CD4-positive, alpha-beta T cell treated with Interleukin-17A for 4 hours (primary cell): ENCODE results near the gene NIT2.
"Not testable (repeated sequence)": the region's sequence is repeated elsewhere in the genome, so short reads cannot be mapped to it uniquely, and the experiment has no call there.

Experiments used
- DNase-seq: peaks from one replicate; pipeline ENCODE4 v3.0.0-alpha.2; 2020; ENCODE audit warnings: mixed read lengths

The NIT2 gene

DNA sequence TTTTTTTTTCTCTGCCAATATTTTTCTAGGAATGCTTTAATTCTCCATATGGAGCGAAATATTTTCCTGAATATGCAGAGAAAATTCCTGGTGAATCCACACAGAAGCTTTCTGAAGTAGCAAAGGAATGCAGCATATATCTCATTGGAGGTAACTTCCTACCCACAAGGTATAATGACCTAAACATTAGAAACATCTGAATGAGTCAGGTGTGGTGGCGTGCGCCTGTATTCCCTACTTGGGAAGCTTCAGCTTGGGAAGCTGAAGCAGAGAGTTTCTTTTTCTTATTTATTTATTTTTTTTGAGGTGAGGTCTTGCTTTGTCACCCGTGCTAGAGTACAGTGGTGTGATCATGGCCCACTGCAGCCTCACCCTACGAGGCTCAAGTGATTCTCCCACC, 5.2 kb downstream of the NIT2 start:
- no peak for DNase-seq

DNA sequence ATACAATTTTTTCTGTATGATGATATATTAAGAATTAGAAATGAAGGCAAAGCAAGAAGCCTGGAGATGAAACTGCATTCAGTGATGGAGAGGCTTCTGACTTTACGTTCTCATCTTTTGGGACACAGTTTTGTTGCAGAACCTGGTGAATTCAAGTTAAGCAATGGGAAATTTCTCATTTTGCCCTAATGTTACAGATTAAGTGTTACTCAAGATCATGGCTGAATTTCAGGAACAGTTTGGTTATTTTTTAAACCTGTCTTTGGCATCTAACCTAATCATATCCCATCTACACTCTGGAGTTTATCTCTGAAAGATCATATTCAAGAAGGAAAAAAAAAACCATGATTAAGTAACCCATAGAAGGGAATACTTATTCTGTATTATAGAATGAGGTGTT, 6.0 kb downstream of the NIT2 start:
- no peak for DNase-seq

DNA sequence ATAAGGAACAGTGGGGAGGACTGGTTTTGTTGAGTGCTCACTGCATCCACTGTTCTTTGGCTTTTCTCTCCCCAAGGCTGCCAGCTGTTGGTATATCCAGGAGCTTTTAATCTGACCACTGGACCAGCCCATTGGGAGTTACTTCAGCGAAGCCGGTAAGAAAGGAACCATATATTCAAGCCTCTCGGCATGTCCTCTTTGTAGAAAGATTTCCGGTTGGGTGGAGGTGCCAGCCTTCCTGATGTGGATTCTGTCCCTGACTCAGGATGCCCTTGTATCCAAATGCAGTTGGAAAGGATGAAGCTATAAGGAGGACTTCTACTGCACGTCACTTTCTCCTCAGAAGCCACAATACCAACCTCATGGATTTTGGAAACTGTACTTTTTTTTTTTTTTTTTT, 14.2 kb downstream of the NIT2 start:
- DNase-seq: no peak

DNA sequence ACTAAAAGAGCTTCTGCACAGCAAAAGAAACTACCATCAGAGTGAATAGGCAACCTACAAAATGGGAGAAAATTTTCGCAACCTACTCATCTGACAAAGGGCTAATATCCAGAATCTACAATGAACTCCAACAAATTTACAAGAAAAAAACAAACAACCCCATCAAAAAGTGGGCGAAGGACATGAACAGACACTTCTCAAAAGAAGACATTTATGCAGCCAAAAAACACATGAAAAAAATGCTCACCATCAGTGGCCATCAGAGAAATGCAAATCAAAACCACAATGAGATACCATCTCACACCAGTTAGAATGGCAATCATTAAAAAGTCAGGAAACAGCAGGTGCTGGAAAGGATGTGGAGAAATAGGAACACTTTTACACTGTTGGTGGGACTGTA, 17.2 kb downstream of the NIT2 start:
- not testable (repeated sequence) for DNase-seq

DNA sequence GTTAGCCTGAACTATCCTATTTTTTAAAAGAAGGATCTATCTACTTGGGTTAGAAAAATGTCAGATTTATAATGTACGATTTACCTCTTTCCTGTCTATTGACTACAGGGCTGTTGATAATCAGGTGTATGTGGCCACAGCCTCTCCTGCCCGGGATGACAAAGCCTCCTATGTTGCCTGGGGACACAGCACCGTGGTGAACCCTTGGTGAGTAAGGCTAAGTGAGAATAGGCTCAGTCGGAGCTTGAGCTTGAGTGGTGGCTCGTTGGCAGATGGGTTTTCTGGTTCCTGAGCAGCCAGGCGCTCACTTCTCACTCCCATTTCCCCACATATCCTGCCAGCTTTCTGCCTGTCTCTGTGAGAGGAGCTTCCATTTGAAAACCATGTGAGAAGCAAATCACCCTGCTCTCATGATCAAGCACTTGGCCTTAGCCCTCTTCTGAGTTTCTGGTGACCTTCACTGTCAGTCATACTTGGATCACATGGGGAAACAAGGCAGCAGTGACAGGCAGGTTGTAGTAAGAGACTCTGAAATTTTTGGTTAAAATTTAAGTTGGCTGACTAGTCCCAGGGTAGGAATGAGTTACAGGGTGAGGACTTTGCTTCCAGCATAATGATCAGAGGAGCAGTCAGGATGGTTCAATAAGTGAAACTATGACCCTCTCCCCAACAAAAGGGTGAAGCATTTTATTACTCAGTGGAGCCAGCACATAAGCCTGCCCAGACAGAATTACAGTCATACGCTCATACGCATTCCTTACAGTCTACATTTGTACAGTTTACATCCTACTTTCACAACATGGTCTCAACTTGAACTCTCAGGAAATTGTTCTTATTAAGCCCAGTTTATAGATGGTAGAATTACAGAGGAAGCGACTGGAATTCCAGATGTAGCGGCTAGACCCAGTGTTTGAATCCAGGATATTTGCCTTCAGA, 18.0 kb downstream of the NIT2 start:
- no peak for DNase-seq

DNA sequence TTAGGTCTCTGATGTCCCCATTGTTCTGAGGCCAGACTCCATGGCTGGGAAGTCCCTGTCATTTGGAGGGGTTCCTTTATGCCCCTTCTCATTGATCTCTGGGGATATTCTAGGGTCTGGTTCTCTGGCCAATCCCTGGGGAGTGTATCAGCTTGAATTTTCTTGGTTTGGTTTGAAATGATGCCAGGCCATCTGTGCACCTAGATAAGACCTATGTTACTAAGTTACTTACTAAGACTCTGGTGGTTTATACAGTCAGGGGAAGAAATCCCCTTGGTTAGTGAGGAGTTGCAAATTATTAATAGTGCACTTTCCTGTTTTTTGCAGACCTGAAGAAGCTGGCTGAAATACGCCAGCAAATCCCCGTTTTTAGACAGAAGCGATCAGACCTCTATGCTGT, 20.3 kb downstream of the NIT2 start:
- no peak for DNase-seq

DNA sequence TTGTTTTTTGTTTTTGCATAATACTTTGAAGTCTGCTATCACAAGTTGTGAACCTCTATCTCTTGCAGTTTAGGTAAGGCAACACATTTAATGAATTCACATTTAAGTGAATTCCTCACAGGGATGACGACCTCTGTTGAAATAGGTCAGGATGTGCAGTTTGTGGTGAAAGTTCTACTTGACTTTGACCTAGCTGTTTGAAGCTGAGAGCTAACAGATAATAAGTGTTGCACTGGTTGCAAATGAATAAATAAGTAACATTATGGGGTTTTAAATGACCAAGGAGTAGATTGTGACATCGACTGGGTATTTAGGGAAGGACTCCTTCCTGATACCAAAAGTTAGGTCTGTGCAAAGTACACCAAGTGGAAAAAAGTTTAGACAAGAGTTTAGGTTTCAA, 23.9 kb downstream of the NIT2 start:
- DNase-seq: no peak

DNA sequence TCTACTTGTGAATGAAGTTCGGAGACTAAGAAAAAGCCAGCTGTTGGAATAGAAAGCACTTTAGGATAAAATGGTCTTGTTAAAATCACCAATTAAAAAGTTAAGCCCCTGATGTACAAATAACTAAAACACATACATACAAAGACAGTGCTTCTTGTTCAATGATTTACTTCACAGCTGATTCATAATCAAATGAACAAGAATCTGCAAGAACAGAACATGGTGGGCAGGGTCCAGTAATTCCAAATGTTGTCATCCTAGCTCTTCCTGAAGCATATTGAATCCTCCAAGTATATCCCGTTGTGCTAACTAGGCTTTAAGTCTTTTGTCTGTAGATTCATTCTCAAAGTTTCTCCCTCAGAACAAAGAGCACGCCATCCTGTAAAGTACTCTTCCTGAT, 24.5 kb downstream of the NIT2 start:
- no peak for DNase-seq

DNA sequence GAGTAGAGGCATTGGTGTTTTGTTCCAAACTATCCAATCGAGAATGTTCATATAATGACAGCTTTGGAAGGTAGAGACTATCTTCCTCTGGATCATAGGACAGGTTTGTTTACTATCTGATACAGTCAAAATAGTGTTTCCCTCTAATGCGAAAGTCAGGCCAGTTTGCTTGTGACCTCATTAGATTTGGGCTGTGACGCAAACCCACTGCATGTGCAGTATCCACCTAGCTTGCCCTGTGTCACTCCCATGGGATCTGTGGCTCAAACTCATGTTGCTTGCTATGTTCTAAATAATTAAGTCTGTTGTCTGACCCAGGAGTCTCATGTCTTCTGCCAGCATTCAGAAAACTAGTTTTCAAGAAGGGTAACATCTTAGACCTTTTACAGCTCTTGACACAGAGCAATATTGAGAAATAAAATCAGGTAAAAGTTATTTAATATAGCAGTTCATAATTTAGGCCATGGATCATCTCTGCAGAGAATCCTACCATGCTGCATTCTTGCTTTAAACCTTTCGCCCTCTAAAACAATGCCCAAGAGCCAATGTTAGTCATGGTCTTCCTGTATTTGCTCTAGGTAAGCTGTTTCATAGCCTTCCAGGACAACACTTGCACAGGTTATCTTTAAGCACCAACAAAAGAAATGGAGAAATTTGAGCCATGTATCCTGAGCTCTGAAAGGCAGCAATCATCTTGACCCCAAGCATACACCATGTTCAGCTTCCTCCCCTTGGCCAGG, 26.4 kb downstream of the NIT2 start:
- no peak for DNase-seq

DNA sequence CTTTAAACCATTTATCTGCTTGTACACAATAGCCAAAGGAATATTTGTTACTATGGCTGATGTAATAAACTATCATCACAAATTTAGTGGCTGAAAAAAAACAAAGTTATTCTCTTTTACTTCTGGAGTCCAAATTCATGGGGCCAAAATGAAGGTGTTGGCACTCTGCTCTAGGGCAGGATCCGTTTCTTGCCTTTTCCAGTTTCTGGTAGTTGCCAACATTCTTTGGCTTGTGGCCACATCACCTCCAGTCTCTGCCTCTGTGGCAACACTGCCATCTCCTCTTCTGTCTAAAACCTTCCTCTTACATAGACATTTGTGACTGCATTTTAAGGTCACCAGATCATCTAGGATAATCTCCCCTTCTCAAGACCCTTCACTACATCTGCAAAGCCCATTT, 27.3 kb downstream of the NIT2 start:
- DNase-seq: no peak

DNA sequence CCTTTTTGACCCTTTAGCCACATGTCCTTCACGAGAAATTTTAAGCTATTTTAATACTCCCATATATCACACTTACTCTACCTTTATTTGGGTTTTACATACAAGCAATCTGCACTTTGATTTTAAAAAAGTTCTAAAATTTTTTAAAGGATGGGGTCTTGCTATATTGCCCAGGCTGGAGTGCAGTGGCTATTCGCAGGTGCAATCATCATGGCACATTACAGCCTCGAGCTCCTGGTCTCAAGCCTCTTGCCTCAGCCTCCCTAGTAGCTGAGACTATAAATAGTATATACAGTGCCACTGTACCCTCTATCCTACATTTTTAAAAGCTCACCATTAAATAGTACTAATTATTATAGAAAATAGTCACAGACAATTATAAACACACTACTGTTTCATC, 29.9 kb downstream of the NIT2 start:
- no peak for DNase-seq

DNA sequence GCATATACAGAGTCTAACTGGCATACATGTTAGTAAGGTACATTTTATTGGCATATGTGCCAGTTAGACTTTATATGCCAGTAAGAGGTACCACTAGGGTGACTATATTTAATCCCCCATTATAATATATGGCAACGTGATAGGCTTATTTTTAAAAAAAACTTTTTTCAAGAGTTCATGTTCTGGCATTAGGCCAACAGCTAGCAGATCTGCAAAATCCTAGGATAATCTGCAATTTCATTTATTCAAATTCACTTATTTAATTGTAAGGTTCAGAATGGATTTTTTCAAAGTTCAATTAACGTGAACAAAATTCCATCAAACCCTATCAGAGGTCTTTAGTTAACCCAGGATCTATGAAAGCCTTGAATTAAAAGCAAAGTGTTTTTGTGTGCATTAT, 31.9 kb downstream of the NIT2 start:
- DNase-seq: no peak

DNA sequence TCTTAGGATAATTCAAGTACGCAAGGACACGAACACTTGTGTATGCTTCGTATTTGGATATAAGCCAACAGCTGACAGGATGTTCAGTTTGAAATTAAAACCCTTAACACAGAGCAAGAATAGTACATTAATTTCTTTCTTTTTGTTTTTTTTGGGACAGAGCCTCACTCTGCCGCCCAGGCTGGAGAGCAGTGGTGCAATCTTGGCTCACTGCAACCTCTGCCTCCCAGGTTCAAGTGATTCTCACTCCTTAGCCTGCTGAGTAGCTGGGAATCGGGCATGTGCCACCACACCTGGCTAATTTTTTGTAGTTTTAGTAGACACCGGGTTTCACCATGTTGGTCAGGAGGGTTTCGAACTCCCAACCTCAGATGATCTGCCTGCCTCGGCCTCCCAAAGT, 33.9 kb downstream of the NIT2 start:
- no peak for DNase-seq

DNA sequence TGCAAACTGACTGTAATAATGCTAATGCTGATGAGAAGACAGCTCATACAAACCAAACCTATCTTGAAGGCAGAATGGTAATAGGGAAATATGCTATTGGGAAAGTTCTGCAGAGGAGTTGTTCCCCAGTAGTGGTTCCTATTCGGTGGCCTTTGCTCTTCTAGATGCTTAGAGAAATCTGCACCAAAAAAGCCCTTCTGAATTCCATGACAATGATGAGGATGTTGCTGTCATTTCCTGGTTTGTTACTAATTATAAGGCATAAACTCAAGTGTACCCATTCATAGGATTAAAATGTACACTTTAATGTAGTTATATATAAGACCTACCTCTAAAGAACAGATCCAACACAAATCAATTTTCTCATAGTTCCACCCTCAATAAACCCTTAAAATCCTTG, 36.2 kb downstream of the NIT2 start:
- DNase-seq: no peak

DNA sequence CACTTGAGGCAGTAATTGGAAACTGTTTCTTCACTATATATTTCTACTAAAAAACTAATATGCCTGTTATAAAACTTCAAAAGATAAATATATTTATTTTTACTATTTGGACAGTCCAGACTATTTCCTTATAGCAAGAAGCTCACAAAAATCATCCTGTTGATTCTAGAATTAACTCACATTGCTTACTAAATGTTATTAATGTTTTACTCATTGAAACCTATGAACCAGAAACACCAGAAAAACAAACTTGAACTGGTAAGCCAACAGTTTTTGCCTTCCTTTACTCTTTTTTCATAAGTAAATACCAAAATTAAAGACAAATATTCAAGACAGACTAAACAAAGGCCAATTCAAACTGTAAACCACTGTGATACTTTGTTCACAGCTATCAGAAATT, 40.0 kb downstream of the NIT2 start:
- DNase-seq: no peak

DNA sequence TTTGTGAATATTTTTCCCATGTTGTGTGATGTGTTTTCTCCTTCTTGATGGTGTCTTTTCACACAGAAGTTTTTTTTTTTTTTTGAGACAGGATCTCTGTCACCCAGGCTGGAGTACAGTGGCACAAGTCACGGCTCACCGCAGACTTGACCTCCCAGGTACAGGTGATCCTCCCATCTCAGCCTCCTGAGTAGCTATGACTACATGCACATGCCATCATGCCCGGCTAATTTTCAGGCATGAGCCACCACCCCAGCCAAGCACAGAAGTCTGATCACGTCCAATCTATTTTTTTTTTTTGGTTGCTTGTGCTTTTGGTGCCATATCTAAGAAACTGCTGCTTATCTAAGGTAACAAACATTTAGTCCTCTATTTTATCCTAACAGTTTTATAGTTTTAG, 41.7 kb downstream of the NIT2 start:
- no peak for DNase-seq

DNA sequence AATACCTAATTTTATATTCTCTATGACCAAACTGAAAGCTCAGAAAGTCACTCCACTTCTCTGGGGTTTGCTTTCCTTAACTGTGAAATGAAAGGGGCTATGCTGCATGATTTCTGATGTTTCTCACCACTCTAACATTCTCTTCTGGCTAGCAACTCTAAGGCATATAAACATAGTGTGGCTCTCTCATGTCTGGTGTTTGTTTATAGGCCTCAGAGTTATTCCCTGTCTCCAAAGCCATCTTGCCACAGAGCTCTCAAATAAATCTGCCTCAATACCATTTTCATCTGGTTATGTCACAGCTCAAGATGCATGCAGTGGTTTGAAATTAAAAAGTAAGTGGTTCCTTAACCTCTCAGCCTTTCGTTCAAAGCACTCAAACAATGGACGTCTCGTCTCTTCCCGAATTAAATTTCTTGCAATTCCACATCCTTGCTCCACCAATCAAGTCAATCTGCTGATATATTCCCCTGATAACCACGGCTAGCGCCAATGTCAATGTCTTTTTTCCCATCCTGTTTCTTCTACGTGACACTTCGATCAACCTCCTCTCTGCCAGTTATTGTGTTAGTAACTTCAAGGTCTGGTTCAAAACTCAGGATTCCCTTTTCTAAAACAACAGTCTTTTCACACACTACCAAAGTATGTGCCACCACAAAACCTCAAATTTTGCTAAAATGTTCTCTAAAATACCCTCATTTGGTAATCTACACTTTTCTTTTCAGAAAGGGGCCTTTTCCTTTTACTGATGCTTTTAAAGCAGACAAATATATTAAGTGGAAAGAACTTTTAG, 50.4 kb downstream of the NIT2 start:
- no peak for DNase-seq

DNA sequence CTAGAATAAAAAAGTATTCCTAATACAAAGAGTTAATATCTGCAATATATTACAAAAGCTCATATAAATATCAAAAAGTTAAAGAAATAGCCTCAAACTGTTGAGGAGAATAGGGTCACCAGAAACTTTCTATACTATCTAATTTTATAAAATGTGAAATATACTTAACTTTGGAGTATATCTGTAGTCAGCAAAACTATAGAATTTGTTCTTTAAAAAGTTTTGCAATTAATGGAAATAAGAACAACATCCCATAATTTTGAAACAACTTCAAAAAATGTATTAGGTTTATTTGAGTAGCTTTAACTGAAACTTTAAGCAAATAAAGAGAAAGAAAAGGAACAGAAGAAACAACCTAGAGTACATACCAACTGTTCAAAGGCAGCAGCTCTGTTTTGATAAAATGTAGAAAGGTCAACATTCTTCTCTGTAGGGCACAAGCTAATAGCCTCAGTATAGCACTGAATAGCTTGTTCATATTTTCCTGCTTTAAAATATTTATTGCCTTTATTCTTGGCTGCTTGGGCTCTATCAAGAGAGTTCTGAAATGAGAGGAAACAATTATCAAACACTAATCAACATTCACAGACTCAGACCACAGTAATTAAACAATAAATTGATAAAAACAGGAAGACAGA, 52.0 kb downstream of the NIT2 start:
- no peak for DNase-seq

DNA sequence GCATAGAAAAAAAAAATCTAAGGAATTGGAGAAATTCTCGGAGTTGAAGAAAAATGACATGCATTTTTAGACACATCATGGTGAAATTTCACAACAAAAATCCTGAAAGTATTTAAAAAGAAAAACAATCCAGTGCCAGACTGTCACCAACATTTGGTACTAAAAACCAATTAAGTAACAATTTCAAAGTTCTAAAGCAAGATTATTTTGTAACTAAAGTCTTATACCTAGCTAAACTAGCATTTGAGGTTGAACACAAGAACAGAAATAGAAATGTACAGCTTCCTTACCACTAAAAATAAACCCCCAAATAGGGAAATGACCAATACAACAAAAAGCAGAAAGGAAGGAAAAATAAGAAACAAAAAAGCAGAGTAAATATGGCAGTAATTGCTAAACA, 54.5 kb downstream of the NIT2 start:
- no peak for DNase-seq

DNA sequence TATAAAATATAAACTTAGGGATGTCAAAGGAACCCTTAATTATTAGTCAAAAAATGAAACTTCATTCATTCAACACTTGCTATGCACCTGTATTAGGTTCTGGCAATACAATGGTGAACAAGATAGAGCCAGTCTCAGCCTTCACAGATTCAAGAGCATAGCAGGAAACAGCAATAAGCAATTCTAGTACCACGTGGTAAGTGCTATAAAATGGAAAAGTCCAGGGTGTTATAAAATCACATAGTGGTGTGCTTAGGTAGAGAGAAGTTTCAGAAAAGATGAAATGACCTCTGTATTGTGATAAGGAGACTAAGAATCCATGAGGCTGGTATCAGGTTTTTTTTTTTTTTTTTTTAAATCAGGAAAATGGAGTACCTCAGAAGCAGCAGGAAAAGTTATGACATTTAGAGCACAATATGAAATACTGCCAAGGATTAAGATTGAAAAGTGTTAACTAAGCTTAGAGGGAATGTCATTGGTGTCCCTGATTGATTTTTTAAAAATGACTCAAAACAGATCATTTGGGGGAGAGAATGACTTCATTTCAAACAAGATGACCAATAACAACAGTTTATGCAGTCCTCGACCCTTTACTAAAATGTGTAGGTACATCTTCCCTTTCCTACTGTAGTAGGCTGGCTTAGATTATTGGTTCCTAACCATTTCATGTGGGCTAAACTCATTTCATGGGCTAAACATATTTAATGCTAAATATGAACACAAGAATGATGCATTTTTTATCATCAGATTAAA, 61.3 kb downstream of the NIT2 start:
- no peak for DNase-seq

DNA sequence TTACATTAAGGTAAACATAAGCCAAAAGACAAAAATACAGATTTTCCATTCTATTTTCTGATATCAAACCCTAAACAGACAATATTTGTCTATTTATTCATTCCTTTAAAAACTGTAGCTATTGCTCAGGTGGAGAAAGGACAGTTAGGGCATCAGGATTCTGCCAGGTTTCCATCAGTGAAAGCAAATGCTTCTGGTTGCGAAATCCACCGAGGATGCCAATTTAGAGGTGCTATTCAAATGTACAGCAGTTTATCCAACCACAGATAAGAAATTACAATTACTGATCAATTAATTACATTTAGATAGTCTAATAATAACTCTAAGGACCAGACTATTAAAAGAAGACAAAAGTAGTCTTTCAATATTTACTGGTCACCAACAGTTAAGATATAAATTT, 62.4 kb downstream of the NIT2 start:
- no peak for DNase-seq

DNA sequence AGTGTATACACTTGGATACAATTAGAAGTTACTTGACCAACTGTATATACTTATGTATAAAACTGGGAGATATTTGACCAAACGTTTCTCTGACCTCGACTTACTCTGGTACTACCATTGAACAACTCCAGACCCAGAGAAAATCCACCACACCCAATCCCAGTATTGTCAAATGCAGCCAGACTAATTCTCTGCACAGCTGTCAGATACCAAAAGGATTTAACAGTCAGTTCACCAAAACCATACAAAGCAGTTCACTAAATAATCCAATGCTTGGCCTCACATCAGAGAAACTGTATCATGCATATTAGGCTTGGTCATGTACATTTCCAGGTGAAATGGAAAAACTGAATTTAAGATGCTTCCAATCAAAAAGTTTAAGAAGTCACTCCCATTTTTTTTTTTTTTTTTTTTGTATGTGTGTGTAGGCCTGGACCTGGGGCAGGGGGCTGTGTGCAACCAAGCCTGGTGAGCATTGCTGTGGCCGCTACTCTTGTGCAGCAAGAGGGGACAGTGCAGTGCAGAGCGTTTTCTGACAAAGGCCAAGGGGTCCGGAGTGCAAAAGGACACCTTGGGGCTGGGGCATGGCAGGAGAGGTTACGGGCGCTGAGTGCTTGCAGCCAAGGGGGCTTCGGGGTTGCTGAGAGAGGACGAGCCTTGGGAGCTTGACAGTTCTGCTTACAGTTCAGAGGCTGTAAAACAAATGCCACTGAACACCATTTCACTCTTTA, 64.9 kb downstream of the NIT2 start:
- DNase-seq: no peak
